NCI-H774 (cell line): ENCODE results near the gene ODAD4.
A peak's percentile ranks its signal among the peaks of the same experiment; 100 is the strongest.

Source experiments
- DNase-seq: peaks from one replicate; lab custom pipeline; 2025; lab: John Stamatoyannopoulos, UW

Gene ODAD4

DNA sequence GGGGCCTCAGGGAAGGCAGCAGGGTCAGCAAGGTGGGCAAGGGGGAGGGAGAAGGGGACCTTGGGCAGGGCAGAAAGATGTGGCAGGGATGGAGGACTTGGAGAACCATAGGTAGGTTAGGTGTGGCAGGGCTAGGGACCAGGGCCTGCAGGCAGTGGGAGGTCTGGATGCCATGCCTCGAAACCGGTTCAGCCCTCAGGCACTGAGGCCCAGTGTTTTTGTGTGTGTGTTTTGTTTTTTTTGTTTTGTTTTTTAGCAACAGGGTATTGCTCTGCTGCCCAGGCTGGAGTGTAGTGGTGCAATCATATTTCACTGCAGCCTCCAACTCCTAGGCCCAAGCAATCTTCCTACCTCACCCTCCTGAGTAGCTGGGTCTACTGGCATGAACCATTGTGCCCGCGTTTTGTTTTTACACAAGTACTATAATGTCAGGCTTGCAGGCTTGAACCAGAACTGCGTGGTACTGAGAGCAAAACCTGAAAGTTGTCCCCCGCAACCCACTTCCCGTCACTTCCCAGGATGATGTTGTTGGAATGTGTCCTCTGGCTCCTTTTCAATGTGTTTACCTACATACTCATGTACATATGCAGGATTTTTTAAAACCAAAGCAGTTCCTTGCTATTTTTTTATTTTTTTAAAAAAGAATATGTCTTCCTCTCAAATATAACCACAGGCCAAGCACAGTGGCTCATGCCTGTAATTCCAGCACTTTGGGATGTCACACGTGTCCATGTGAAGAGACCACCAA, 12.4 kb downstream of the ODAD4 start:
- no peak for DNase-seq

GRCh38 chr17:41943492-41943891, 13.1 kb downstream of the ODAD4 start:
- DNase-seq, result no peak

GRCh38 chr17:41944943-41945342, 14.5 kb downstream of the ODAD4 start:
- no peak for DNase-seq

DNA sequence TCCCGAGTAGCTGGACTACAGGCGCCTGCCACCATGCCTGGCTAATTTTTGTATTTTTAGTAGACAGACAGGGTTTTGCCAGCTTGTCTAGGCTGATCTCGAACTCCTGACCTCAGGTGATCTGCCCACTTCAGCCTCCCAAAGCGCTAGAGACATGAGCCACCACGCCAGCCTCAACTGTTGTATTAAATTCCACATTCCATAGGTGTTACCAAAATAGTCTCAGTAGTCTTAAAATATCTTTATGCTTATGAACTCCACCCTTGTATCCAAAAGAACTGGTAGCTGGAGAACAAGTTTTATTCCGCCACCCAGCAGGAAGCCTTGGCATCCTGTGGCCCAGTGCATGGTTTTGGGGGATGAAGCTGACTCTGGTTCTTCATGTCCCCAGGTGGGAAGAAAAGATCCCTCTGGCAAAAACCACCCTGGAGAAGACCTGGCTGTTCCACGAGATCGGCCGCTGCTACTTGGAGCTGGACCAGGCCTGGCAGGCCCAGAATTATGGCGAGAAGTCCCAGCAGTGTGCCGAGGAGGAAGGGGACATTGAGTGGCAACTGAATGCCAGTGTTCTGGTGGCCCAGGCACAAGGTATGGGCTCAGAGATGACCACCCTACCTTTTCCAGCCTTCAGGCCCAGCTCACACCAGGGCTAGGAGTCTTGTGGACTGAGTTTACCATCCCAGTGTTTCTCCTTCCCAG, 18.5 kb downstream of the ODAD4 start:
- no peak for DNase-seq

DNA sequence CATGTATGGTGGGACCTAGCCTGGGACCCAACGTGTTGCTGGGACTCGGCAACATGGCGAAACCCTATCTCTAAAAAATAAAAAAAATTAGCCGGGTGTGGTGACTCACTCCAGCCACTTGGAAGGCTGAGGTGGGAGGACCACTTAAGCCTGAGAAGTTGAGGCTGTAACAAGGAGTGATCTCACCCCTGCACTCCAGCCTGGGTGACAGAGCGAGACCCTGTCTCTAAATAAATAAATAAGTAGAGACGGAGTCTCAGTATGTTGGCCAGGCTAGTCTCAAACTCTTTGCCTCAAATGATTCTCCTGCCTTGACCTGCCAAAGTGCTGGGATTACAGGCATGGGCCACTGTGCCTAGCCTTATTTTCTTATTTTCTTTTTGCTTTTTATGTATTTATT, 26.1 kb downstream of the ODAD4 start:
- DNase-seq, result no peak

- no peak for DNase-seq
These were observed 26.8 kb downstream of the ODAD4 start for GRCh38 chr17:41957031-41957868.

DNA sequence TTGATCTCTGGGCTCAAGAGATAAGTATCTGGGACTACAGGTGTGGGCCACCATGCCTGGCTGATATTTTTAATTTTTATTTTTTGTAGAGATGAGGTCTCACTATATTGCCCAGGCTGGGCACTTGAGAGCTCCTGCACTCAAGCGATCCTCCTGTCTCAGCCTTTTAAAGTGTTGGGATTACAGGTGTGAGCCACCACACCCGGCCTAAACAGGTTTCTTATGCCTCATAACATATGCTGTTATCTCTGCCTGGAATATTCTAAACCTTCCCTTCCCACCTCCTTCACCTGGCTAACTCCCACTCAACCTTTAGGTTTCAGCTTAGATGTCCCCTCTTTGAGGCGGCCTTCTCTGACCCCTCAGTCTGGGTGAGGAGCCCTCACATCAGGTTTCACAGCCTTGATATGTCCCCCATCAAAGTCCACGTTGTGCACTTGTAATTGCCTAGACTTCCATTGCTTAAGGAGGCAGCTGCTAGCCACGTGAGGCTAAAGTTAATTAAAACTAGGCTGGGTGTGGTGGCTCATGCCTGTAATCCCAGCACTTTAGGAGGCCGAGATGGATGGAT, 27.5 kb downstream of the ODAD4 start:
- DNase-seq, result no peak

DNA sequence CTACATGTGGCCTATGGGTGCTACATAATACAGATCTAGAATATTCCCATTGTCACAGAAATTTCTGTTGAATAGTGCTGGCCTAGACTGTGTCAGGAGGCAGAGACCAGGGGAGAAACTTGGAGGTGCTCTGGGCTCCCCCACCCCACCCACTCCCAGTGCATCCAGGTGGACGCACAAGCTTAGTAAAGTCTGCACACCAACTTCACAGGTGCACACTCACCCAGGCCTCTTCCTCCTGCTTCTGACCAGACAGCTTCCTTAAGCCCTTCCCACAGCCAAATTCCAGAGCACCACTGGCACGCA, 28.6 kb downstream of the ODAD4 start:
- DNase-seq, result no peak

DNA sequence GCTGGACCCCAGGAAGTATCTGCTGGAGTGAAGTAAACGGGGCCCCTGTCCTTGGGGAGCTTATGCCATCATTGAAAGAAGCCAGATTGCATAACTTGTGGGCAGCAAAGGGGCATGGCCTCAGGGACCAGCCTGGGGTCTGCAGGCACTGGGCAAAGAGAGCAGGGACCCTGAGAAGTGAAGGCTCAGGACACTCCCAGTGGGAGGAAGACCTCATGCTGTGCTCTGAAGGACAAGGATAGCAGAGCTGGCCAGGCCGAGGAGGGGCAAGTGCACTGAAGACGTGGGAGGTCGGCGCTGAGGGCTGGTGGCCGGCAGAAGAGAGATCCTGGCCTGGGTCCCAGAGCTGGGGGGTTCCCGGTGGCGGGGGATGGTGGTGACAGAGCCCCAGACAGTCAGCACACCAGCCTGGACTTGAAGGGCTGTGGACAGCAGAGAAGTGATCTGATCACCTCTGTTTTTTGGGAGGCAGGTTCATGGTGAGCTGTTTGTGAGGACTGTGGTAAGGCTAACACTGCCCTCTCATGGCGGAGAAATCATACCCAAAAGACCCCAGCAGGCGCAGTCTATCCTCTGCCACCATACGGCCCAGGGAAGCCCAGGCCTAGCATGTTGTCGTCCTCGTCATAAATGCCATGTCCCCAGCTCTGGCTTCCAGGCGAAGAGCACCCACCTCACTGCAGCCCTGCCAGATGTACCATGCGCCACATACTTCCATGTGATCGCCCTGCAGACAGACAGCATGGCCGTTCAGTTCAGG, 29.1 kb downstream of the ODAD4 start:
- no peak for DNase-seq

DNA sequence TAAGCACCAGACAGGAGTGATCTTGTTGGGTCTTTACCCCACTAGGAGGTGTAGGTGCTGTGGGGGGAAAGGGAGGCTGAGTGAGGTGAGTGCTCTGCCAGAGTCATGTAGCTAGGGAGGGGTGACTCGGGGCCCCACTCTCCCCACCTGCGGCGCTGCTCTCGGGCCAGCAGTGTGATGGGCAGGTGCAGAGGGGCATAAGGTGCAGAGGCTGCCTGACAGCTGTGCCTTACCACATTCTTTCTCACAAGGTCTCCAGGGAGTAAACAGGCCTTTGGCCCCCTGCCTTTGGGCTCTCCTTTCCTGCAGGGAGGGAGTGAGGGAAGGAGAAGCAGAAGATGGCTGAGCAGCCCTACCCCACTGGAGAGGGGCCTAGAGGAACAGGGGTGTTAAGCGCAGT, 31.7 kb downstream of the ODAD4 start:
- DNase-seq, result no peak

- DNase-seq, result peak; percentile 49
These were observed 32.5 kb downstream of the ODAD4 start for GRCh38 chr17:41962768-41963434.

DNA sequence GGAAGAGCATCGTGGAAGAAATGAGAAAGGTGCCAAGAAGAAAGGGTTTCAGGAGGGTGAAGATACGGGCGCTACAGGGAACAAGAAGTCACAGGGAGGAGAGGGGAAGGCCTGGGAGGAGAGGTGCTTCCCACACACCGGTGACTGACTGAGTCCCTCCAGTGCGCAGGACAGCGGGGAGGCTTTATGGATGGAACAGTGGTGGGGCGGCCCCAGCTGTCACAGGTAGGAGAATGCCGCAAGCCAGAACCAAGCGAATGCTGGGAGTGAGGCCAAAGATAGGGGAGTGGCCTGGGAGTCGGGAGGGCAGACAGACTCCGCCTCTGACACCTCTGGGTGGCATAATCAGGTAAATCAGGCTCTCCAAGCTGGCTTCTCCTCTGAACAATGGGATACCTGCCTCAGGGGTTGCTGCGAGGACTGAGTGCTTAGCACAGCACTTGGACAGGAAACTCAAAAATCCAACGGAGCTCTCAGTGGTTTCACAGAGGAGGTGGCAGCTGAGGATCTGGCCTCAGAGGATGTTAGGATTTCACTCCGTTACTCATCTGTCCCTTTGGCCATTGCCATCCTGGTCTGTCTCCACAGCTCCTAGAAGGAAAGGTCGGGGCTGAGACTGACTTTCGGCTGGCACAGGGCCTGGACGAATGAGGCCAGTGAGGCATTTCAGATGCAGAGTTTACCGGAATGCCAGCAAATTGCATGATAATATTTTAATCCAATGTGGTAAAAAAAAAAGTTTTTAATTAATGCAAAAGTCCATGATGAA, 35.5 kb downstream of the ODAD4 start:
- peak; percentile 96 for DNase-seq

DNA sequence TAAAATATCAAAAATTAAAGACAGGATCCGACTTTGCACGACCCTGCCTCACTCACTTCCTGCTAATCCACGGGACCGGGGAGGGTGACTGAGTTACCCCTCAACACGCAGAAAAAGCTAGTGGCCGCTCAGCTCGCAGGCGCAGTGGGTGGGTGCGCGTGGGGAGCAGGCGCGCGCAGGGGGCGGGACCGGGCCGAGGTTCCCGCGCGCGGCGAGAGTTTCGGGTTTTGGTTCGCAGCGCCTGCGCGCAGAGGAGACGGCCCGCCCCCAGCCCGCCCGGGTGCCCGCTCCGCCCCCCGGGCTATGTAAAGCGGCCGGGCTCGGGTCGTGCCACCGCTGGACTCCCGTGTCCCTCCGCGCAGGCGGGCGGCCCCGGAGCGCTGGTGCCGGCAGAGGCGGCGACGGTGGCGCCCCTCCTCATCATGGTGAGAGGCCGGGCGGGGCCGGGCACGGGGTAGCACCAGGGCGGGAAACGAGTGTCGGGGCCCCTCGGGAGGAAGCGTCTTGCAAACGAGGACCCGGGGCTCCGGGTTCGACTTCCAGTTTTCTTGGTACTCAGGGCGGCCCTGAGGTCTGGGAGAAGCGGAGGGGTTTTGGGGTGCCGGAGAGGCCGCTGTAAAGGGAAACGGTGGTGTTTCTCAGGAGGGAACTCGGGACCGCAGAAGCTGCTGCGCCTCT, 36.2 kb downstream of the ODAD4 start, which contains the start of gene CNP:
TSS of gene CNP (plus strand) at position 333 of the 678 bp plus-strand sequence. CDS start at position 423, 90 bp downstream.
- DNase-seq, result peak; percentile 95

DNA sequence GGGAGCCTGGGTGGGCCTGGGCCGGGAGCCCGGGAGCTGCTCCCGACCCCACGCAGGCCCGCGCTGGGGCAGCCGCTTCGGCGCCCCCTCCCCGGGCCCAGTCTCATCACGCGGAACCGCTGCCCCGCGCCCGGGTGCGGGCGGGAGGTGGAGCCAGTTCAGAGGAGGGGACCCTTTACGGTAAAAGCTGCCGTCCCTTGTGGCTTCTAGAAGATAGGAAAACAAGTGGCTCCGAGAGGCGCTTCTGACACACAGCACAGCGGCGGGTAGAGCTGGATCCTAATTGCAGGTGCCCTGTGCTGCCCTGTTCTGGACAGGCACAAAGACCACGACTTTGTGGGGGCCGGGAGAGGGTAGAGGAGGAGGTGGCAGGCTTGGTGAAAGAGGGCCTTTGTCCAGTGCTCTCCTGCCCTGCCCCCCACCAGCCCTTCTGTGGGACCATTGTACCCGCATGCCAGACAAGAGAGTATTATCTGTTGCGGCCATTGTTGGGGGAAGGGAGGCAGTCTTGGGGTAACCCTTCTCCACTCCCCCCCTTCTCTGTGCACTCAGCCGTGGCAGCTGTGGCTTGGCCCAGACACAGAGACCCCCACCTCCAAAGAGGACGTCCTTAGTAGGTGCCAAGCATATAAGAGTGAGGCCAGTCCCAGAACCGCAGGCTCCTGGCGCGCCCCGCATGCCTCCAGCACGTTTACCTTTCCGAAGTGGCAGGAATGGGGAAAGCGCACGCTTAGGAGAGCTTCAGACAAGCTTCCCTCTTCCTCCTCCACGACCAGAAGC, 36.9 kb downstream of the ODAD4 start:
- peak; percentile 51 for DNase-seq

- DNase-seq, result no peak
These were observed 37.6 kb downstream of the ODAD4 start for GRCh38 chr17:41967921-41968578.

DNA sequence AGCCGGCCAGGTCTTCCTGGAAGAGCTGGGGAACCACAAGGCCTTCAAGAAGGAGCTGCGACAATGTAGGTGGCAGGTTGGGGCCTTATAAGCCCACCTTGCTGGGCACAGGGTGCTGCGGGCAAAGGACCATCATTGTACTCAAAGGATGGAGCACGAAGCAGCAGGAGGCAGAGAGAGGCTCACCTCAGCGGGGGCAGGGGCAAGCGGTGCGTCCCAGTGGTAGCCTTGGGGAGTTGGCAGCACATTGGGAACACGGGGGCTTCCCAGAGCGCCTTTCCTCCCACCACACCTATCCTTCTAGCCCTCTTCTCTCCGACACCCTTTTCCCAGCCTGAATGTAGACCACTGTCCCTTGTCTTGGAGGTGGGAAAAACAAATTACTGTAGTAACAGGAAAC, 38.3 kb downstream of the ODAD4 start:
- DNase-seq, result no peak

DNA sequence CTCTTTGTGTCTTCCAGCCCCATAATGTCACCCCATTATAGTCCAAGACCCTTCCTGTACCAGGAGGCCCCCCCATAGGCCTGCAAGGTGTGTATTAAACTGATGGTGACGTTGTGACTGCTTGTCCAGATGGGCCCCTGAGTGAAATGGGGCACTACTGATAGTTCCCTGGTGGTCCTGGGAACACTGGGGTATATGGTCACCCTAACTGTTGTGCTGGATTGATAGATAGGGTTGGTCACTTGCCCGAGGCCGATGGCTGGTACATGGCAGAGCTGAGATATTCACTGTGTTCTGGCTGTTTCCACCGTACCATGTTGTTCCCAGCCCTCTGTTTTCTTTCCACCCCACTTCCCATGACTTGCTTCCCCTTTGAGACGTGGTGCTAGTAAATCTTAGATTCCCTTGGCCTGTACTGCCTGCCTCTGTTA, 40.5 kb downstream of the ODAD4 start:
- no peak for DNase-seq

DNA sequence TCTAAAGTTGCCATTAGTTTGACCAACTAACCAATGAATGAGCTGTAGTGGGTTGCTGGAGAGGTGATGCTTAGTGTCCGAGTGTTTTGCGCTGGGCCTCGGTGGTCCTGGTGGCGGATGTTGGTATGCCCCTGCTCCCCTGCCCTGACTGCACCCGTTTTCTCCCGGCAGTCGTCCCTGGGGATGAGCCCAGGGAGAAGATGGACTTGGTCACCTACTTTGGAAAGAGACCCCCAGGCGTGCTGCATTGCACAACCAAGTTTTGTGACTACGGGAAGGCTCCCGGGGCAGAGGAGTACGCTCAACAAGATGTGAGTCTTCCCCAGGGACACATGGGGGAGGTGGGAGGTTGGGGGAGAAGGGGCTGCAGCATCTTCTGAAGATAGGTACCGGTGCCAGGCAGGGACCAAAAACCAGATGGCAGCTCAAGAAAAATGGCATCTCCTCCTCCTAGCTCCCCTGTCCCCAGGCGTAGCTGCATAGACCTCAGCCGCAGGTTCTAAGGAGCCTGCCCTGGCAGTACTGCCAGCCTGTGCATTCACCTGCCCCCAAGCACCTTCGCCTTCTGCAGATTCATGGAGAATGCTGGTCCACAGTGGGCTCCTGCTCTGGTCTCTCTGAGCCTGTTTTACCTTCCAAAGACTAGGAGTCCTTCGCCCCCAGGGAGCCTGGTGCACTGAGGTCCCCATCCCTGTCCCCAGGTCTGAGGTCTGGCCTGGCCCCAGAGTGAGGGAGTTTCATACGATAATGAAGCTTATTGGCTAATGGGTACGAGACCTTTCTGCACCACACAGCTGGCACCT, 41.5 kb downstream of the ODAD4 start:
- DNase-seq, result no peak
